Fibroblast of lung (primary cell): ENCODE measurements around the gene IDI1. TPM values are rescaled to one million over a fixed set of nuclear protein-coding genes. Genes with fewer than 3 reads are reported as not detected.

Experiments
- DNase-seq, 2 donors: peaks; one replicate each; pipeline versions ENCODE4 v3.0.0 to v3.0.0-alpha.2; 2010; ENCODE audit warnings: low read depth in 2 of 2
- H2AFZ ChIP-seq: 2 replicates; pipeline ENCODE4 v1.5.1; 2012; ENCODE audit warnings: low read length, control low read depth, inconsistent platforms
- H3K27ac ChIP-seq: 2 replicates; pipeline ENCODE4 v1.5.1; 2011; ENCODE audit warnings: low read length, control low read depth; ENCODE audit not compliant: insufficient read depth
- H3K27me3 ChIP-seq: 2 replicates; pipeline ENCODE4 v1.5.1; 2011; ENCODE audit warnings: mild to moderate bottlenecking, low read length; ENCODE audit not compliant: control insufficient read depth, insufficient read depth
- H3K36me3 ChIP-seq: 2 replicates; pipeline ENCODE4 v1.5.1; 2011; ENCODE audit warnings: low read length; ENCODE audit not compliant: control insufficient read depth, insufficient read depth
- H3K4me1 ChIP-seq: 2 replicates; pipeline ENCODE4 v1.5.1; 2011; ENCODE audit warnings: low read length; ENCODE audit not compliant: control insufficient read depth, insufficient read depth; ENCODE audit errors: extremely low read depth
- H3K4me2 ChIP-seq: 2 replicates; pipeline ENCODE4 v1.5.1; 2011; ENCODE audit warnings: low read length, control low read depth; ENCODE audit not compliant: insufficient read depth; ENCODE audit errors: extremely low read depth
- H3K4me3 ChIP-seq, 4 experiments: fragments of 200-600 bp in 1 of 4; sonication (generic) in 1 of 4; replicated peaks in 1 of 4; 2 replicates each; pipeline ENCODE4 v1.5.1; 2011 to 2016; ENCODE audit warnings: low read length in 4 of 4, low read depth in 3 of 4, mild to moderate bottlenecking in 3 of 4, control low read depth in 2 of 4, inconsistent platforms in 1 of 4, mixed read lengths in 1 of 4; ENCODE audit not compliant: insufficient read depth in 1 of 4; ENCODE audit errors: control extremely low read depth in 1 of 4
- H3K79me2 ChIP-seq: 2 replicates; pipeline ENCODE4 v1.5.1; 2012; ENCODE audit warnings: mild to moderate bottlenecking, low read length, inconsistent platforms; ENCODE audit not compliant: control insufficient read depth, insufficient read depth
- H3K9ac ChIP-seq: 2 replicates; pipeline ENCODE4 v1.5.1; 2011; ENCODE audit warnings: mild to moderate bottlenecking, low read length, control low read depth; ENCODE audit not compliant: insufficient read depth
- H3K9me3 ChIP-seq: 2 replicates; pipeline ENCODE4 v1.5.1; 2012; ENCODE audit warnings: low read depth, low read length; ENCODE audit not compliant: control insufficient read depth, insufficient read depth
- H4K20me1 ChIP-seq: 2 replicates; pipeline ENCODE4 v1.5.1; 2011; ENCODE audit warnings: low read length; ENCODE audit not compliant: control insufficient read depth, insufficient read depth; ENCODE audit errors: extremely low read depth
- EZH2 ChIP-seq: IDR thresholded peaks from 2 replicates; pipeline ENCODE4 v1.5.1; 2012; ENCODE audit warnings: low read length, control low read depth, mild to moderate bottlenecking; ENCODE audit errors: missing control alignments
- polyA plus RNA-seq, 2 donors: library from polyadenylated mRNA; depleted of rRNA in 1 of 2; stranded (reverse) in 1 of 2; unstranded in 1 of 2; fragments of >200 nt; gene quantifications; 2 replicates each; pipeline ENCODE4 v1.2.1, GENCODE V29; 2011 to 2012; ENCODE audit warnings: missing spikeins in 1 of 2
- total RNA-seq: library from RNA; depleted of rRNA; stranded (reverse); fragments of >200 nt; gene quantifications from 2 replicates; pipeline ENCODE4 v1.2.1, GENCODE V29; 2014
- TF ChIP-seq, protein P1 (sequence below), 2 donors: IDR thresholded peaks in 1 of 2; conservative IDR thresholded peaks in 1 of 2; 1 replicate in 1 of 2; 2 replicates in 1 of 2; pipeline ENCODE4 v1.5.1; 2011 to 2012; ENCODE audit warnings: low read length in 2 of 2, control low read depth in 1 of 2, inconsistent platforms in 1 of 2, low read depth in 1 of 2, mild to moderate bottlenecking in 1 of 2

IDI1 gene
- total and polyA plus RNA-seq, 2 donors (not counting 1 experiment from before 2014, with no cell fraction given), result 156 to 202 TPM

DNA sequence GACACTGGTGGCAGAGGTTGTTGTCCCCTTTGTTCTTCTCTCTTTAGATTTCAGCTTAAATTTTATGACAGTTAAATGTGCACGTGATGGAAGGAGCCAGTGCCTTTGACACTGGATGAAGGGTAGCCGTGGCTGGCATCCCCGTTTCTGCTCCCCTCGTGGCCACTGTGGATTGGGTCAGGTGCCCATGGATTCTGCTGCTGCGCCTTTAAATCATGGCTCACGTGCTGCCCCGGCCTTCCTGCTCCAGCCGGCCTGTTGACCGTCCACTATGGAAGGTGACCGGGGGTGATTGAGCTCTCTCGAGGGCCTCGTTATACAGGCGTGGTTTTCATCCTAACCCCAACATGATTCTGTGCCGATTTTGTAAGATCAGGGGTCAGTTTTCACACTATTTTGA is 41.8 kb upstream of the IDI1 start:
- Histone ChIP-seq H3K4me2 (no peak overlapping the region), H3K27ac (no peak overlapping the region), H2AFZ (no peak overlapping the region), H4K20me1 (no peaks in the 10 kb centered on the region), H3K4me3 (no peak overlapping the region), H3K9me3 (no peaks in the 10 kb centered on the region), H3K27me3 (no peaks in the 10 kb centered on the region), H3K79me2 (no peaks in the 10 kb centered on the region), H3K9ac (no peak overlapping the region), H3K4me1 (no peaks in the 10 kb centered on the region), H3K36me3 (peaks cover 20% of the 10 kb centered on the region)
- no peak for TF ChIP-seq EZH2
- TF ChIP-seq, protein P1, sequence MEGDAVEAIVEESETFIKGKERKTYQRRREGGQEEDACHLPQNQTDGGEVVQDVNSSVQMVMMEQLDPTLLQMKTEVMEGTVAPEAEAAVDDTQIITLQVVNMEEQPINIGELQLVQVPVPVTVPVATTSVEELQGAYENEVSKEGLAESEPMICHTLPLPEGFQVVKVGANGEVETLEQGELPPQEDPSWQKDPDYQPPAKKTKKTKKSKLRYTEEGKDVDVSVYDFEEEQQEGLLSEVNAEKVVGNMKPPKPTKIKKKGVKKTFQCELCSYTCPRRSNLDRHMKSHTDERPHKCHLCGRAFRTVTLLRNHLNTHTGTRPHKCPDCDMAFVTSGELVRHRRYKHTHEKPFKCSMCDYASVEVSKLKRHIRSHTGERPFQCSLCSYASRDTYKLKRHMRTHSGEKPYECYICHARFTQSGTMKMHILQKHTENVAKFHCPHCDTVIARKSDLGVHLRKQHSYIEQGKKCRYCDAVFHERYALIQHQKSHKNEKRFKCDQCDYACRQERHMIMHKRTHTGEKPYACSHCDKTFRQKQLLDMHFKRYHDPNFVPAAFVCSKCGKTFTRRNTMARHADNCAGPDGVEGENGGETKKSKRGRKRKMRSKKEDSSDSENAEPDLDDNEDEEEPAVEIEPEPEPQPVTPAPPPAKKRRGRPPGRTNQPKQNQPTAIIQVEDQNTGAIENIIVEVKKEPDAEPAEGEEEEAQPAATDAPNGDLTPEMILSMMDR (conservative IDR thresholded peaks at IDR 0.05 in 1 of 2, IDR thresholded peaks at IDR 0.05 in 1 of 2; ENCODE audit: low read depth in 1 of 2, low read length in 2 of 2), result no peak
- DNase-seq, result no peak

DNA sequence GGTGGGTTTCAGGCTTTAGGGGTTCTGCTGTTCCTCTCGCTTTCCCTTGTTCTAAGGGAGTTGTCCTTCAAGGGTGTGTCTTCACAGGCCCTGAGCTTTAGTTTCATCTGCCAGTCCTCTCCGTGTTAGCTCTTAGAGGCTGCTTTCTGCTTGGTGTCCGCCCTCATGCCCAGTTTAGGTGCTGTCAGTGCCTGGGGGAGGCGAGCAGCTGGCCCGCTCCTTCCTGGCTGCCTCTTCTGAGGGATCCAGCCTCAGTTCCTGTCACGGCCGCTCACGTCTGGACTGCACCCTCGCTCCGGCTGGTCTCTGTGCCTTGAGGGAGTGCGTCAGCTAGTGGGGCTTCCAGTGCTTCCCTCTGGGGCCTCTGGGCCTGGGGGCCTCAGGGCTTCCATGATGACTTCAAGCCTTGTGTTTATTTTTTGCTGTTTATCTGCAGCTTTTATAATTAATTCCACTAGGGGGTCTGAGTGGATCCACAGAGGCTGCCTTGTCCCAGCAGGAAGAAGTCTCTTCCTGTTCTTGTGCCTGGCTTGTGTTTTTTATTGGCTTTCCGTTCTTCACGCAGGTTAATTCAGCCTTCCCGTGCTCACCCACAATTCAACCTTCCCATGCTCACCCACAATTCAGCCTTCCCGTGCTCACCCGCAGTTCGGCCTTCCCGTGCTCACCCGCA is 40.2 kb upstream of the IDI1 start:
- Histone ChIP-seq H3K79me2 (no peaks in the 10 kb centered on the region), H2AFZ (no peak overlapping the region), H3K9ac (no peak overlapping the region), H3K36me3 (peaks cover 23% of the 10 kb centered on the region), H3K4me2 (no peak overlapping the region), H3K27me3 (no peaks in the 10 kb centered on the region), H3K4me3 (no peak overlapping the region), H3K9me3 (no peaks in the 10 kb centered on the region), H3K27ac (no peak overlapping the region), H3K4me1 (no peaks in the 10 kb centered on the region), H4K20me1 (no peaks in the 10 kb centered on the region)
- TF ChIP-seq, protein P1 (conservative IDR thresholded peaks at IDR 0.05 in 1 of 2, IDR thresholded peaks at IDR 0.05 in 1 of 2; ENCODE audit: low read depth in 1 of 2, low read length in 2 of 2), result no peak
- no peak for TF ChIP-seq EZH2
- no peak for DNase-seq

DNA sequence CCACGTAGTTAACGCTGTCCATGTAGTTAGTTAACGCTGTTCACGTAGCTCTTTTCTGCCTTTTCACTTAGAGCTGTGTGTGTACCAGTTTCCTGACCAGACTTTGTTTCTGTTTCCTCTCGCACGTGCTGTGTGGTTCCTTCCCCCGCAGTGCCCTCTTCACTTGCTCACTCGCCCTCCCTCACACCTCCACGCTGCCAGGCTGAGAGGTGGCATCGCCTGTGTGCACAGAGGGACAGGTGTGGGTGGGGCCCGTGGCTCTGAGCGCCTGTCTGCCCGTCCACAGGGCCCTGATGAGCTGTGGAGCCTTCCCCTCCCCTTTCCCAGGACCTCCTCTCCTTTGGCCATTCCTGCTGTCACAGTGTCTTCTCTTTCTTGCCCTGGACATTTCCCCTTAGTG is 37.9 kb upstream of the IDI1 start:
- Histone ChIP-seq H3K4me1 (no peaks in the 10 kb centered on the region), H3K4me2 (no peak overlapping the region), H3K9me3 (no peaks in the 10 kb centered on the region), H3K79me2 (no peaks in the 10 kb centered on the region), H3K9ac (no peak overlapping the region), H3K27ac (no peak overlapping the region), H3K36me3 (peaks cover 22% of the 10 kb centered on the region), H4K20me1 (peaks cover 1% of the 10 kb centered on the region), H3K27me3 (no peaks in the 10 kb centered on the region), H2AFZ (no peak overlapping the region), H3K4me3 (no peak overlapping the region)
- TF ChIP-seq, protein P1 (conservative IDR thresholded peaks at IDR 0.05 in 1 of 2, IDR thresholded peaks at IDR 0.05 in 1 of 2; ENCODE audit: low read depth in 1 of 2, low read length in 2 of 2), result no peak
- no peak for TF ChIP-seq EZH2
- no peak for DNase-seq
